OCI-LY7 (cell line): ENCODE data around the gene AKR7A2.

ENCODE experiments used
- CTCF ChIP-seq: fragments of 200-600 bp; sonication (generic); conservative IDR thresholded peaks from 2 replicates; pipeline ENCODE4 v1.5.1; 2014; ENCODE audit warnings: mild to moderate bottlenecking, antibody characterized with exemption, low read length, moderate library complexity, mixed read lengths
- EZH2phosphoT487 ChIP-seq: fragments of 200-600 bp; sonication (generic); IDR thresholded peaks from 2 replicates; pipeline ENCODE4 v1.6.1; 2018; ENCODE audit warnings: low read depth, borderline replicate concordance, mild to moderate bottlenecking, mixed run types, antibody characterized with exemption, low read length, moderate library complexity, mixed read lengths

GRCh38 chr1:19317126-19317910 is 5.4 kb upstream of the AKR7A2 start:
- TF ChIP-seq CTCF (no peak), EZH2phosphoT487 (no peak)
